Adipocyte (in vitro differentiated cells): ENCODE data around the gene RTL10.

Experiments used
- DNase-seq: peaks from one replicate; pipeline ENCODE4 v3.0.0-alpha.2; 2015; ENCODE audit warnings: low read depth
- H3K27me3 ChIP-seq: replicated peaks from 2 replicates; pipeline ENCODE4 v1.7.0; 2013; ENCODE audit warnings: mild to moderate bottlenecking, low read length, moderate library complexity; ENCODE audit not compliant: control insufficient read depth, insufficient read depth
- H3K36me3 ChIP-seq: 2 replicates; pipeline ENCODE4 v1.7.0; 2013; ENCODE audit warnings: low read length, mild to moderate bottlenecking, moderate library complexity; ENCODE audit not compliant: control insufficient read depth, insufficient read depth, severe bottlenecking
- H3K4me1 ChIP-seq: 2 replicates; pipeline ENCODE4 v1.7.0; 2013; ENCODE audit warnings: mild to moderate bottlenecking, low read length, moderate library complexity; ENCODE audit not compliant: control insufficient read depth, insufficient read depth
- H3K4me3 ChIP-seq: 2 replicates; pipeline ENCODE4 v1.7.0; 2013; ENCODE audit warnings: mild to moderate bottlenecking, low read length, moderate library complexity
- H3K9ac ChIP-seq: 2 replicates; pipeline ENCODE4 v1.7.0; 2013; ENCODE audit warnings: mild to moderate bottlenecking, low read length, moderate library complexity
- H3K9me3 ChIP-seq: 2 replicates; pipeline ENCODE4 v1.7.0; 2013; ENCODE audit warnings: mild to moderate bottlenecking, low read length, moderate library complexity; ENCODE audit not compliant: control insufficient read depth

Gene RTL10

GRCh38 chr22:19873138-19873959, 18.7 kb upstream of the RTL10 start:
- H3K4me1 ChIP-seq, result peaks cover 9% of the 10 kb centered on the region
- no peaks in the 10 kb centered on the region for H3K9me3 ChIP-seq
- no peak overlapping the region for H3K4me3 ChIP-seq
- H3K36me3 ChIP-seq, result no peaks in the 10 kb centered on the region
- H3K27me3 ChIP-seq, result no peaks in the 10 kb centered on the region
- no peak overlapping the region for H3K9ac ChIP-seq
- no peak for DNase-seq

DNA sequence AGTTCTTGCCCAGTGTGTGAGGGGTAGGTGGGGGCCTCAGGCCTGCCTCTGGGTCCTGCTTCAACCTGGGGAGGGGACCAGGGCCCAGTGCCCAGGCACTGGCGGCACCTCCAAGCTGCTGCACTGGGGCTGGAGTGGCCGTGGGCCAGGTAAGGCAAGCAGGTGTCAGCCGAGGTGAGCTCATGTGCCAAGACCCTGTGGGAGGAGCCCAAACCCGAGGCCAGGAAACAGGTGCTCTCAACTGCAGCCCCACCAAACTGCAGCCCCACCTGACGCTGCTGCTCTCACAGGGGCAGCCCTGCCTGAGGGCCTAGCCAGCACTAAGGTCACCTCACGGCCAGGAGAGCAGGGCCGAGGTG, 18.1 kb upstream of the RTL10 start:
- H3K27me3 ChIP-seq, result no peaks in the 10 kb centered on the region
- no peaks in the 10 kb centered on the region for H3K9me3 ChIP-seq
- H3K4me3 ChIP-seq, result no peak overlapping the region
- H3K9ac ChIP-seq, result no peak overlapping the region
- H3K36me3 ChIP-seq, result no peaks in the 10 kb centered on the region
- peaks cover 3% of the 10 kb centered on the region for H3K4me1 ChIP-seq
- DNase-seq, result no peak

- no peak overlapping the region for H3K9ac ChIP-seq
- no peaks in the 10 kb centered on the region for H3K36me3 ChIP-seq
- H3K4me3 ChIP-seq, result no peak overlapping the region
- H3K9me3 ChIP-seq, result no peaks in the 10 kb centered on the region
- H3K27me3 ChIP-seq, result no peaks in the 10 kb centered on the region
- no peaks in the 10 kb centered on the region for H3K4me1 ChIP-seq
- DNase-seq, result no peak
Measured at GRCh38 chr22:19871845-19872778, 17.4 kb upstream of the RTL10 start.

DNA sequence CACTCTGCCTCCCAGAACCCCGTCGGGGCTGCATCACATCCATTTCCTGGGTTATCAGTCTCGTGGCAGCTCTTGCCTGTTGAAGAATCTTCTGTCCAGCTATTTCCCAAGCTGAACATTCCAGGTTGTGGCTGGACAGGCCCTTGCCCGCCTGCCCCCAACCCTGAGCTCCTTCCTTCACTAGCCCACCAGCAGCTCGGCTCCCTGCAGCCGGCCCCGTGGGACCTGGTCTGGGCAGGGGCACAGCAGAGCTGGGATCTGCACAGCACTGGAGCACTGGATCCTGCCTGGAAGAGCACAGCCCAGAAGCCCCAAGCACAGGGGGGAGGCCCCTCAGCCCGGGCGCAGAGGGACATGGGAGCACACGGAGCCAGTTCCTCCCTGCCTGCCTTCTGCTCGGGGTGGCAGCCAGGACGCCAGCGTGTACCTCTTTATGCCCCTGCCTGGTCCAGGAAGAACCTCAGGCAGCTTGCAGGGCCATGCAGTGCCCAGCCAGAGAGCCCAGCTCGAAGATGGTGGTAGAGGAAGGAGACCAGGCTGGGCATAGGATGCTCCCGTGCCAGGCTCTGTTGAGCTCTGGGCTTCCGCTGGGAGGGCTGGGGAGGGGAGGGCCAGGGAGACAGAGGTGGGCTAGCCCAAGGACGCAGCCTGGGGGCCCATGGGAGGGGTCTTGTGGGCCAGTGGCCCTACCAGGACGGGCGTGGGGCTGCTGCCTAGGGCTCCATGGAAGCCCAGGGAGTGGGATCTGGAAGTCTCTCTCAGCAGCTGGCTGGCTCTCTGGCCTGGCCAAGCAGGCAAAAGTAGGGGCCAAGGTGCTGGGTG, 16.6 kb upstream of the RTL10 start:
- Histone ChIP-seq H3K9ac (no peak overlapping the region), H3K27me3 (no peaks in the 10 kb centered on the region), H3K36me3 (no peaks in the 10 kb centered on the region), H3K4me3 (no peak overlapping the region), H3K9me3 (no peaks in the 10 kb centered on the region), H3K4me1 (no peaks in the 10 kb centered on the region)
- no peak for DNase-seq

- no peaks in the 10 kb centered on the region for H3K36me3 ChIP-seq
- no peaks in the 10 kb centered on the region for H3K4me1 ChIP-seq
- no peak overlapping the region for H3K4me3 ChIP-seq
- DNase-seq, result no peak
- H3K9ac ChIP-seq, result no peak overlapping the region
- H3K27me3 ChIP-seq, result no peaks in the 10 kb centered on the region
- no peaks in the 10 kb centered on the region for H3K9me3 ChIP-seq
Measured at GRCh38 chr22:19870153-19871022, 15.7 kb upstream of the RTL10 start.

GRCh38 chr22:19869497-19870152, 15.0 kb upstream of the RTL10 start:
- Histone ChIP-seq H3K27me3 (no peaks in the 10 kb centered on the region), H3K9me3 (no peaks in the 10 kb centered on the region), H3K9ac (no peak overlapping the region), H3K4me1 (no peaks in the 10 kb centered on the region), H3K4me3 (no peak overlapping the region), H3K36me3 (no peaks in the 10 kb centered on the region)
- DNase-seq, result no peak

DNA sequence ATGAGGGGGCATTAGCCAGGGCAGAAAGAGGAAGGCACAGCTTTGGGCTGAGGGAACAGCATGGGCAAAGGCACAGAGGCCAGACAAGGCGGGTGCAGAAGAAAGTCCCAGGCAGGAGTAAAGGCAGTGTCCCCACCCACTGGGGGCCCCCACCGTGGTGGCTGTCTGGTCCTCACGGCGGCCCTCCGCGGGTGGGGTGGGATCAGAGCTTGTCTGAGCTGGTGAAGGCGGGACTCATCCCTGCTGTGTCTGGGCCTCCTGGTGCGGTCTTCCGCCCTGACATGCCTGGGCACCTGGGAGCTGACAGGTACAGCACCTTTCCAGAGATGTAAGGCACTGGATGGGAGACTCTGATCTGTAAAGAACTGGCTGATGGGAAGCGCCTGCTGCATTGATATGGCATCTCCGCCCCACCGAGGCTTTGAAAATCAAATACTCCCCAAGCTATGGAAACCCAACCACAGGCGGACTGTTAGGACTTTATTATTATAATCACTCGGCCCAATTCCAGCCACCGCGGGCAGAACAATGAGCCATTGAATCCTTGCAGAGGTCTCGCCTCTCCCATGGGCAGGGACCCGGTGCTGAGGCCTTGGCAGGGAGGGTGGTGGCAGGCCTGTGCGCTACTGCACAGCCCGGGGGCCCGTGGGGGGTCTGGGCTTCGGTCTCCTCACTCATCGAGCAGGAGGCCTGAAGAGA, 14.2 kb upstream of the RTL10 start:
- Histone ChIP-seq H3K4me1 (no peaks in the 10 kb centered on the region), H3K36me3 (no peaks in the 10 kb centered on the region), H3K4me3 (no peak overlapping the region), H3K9ac (no peak overlapping the region), H3K27me3 (no peaks in the 10 kb centered on the region), H3K9me3 (no peaks in the 10 kb centered on the region)
- no peak for DNase-seq

DNA sequence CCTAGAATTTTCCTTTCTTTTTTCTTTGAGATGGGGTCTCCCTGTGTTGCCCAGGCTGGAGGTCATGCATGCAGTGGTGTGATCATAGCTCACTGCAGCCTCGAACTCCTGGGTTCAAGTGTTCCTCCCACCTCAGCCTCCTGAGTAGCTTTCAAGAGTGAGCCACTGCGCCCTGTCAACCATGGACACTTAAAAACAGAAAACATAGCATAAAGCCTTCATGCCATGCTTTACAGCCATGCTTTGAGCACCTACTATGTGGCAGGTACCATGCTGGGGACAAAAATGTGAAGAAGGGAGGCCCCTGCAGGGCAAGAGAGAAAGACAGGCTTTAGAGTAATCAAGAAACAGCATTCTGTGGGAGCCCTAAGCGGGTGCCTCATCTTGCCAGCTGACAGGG, 13.7 kb upstream of the RTL10 start:
- DNase-seq, result no peak
- no peaks in the 10 kb centered on the region for H3K27me3 ChIP-seq
- no peak overlapping the region for H3K9ac ChIP-seq
- H3K4me3 ChIP-seq, result no peak overlapping the region
- no peaks in the 10 kb centered on the region for H3K9me3 ChIP-seq
- H3K4me1 ChIP-seq, result no peaks in the 10 kb centered on the region
- H3K36me3 ChIP-seq, result no peaks in the 10 kb centered on the region

DNA sequence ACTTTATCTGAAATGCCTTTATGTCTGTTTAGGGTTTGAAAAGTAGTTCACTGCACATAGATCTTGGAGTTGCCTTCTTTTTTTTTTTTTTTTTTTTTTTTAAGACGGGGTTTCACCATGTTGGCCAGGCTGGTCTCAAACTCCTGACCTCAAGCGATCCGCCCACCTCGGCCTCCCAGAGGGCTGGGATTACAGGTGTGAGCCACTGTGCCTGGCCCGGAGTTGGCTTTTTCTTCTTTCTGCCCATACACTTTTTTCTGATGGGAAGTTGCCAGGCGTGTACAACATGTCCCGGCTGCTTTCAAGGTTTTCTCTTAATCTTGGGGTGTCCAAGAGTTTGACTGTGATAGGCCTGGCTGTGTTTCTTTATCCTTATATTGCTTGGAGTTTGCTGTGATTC, 12.9 kb upstream of the RTL10 start:
- H3K9me3 ChIP-seq, result no peaks in the 10 kb centered on the region
- no peaks in the 10 kb centered on the region for H3K27me3 ChIP-seq
- no peaks in the 10 kb centered on the region for H3K4me1 ChIP-seq
- H3K9ac ChIP-seq, result no peak overlapping the region
- no peak overlapping the region for H3K4me3 ChIP-seq
- no peak for DNase-seq
- no peaks in the 10 kb centered on the region for H3K36me3 ChIP-seq

DNA sequence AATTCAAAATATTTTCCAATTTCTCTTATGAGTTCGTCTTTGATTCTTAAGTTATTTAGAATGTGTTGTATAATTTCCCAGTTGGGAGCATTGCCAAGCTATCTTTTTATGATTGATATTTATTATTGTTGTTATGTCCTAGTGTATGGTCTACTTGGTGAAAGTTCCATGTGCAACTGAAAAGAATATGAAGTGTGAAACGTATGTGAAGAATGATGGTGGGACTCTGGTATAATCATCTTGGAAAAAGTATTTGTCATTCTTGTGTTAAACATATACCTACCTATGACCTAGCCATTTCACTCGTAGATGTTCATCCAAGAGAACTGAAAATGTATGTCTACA, 12.0 kb upstream of the RTL10 start:
- no peak for DNase-seq
- Histone ChIP-seq H3K4me3 (no peak overlapping the region), H3K27me3 (no peaks in the 10 kb centered on the region), H3K9me3 (no peaks in the 10 kb centered on the region), H3K36me3 (no peaks in the 10 kb centered on the region), H3K9ac (no peak overlapping the region), H3K4me1 (no peaks in the 10 kb centered on the region)
